CD4-positive, alpha-beta T cell treated with Interleukin-2 at 100 ng/mL for 4 hours (primary cell): Measurements from ENCODE around the gene HES3.
A peak's percentile ranks its signal among the peaks of the same experiment; 100 is the strongest.
"Not testable (repeated sequence)": the region's sequence is repeated elsewhere in the genome, so short reads cannot be mapped to it uniquely, and the experiment has no call there.

Experiments used
- DNase-seq: peaks from one replicate; pipeline ENCODE4 v3.0.0-alpha.2; 2020; ENCODE audit warnings: low spot score

Gene HES3

DNA sequence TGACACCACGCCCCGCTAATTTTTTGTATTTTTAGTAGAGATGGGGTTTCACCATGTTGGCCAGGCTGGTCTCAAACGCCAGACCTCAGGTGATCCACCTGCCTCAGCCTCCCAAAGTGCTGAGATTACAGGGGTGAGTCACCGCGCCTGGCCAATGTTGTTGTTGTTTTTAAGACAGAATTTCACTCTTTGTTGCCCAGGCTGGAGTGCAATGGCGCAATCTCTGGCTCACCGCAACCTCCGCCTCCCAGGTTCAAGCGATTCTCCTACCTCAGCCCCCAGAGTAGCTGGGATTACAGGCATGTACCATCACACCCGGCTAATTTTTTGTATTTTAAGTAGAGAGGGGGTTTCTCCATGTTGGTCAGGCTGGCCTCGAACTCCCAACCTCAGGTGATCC lies 24.3 kb upstream of the HES3 start:
- DNase-seq = not testable (repeated sequence)

DNA sequence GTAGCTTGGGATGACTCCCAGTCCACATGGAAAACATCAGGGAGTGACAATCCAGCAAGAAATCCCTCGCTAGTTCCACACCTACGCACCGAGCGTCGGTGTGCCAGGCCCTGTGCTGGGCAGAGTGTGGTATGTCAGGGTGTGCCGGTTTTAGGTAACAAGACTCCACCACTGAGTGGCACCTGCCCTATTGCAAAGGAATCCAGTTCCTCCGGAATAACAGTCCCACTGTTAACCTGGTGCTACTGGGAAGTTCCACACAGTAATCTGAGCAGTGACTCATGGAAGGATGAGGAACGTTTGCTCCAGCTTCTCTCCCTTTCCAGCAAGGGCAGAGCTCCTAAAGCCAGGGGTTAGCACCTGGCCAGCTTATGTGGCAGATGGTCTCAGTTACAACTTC lies 23.7 kb upstream of the HES3 start:
- no peak for DNase-seq

DNA sequence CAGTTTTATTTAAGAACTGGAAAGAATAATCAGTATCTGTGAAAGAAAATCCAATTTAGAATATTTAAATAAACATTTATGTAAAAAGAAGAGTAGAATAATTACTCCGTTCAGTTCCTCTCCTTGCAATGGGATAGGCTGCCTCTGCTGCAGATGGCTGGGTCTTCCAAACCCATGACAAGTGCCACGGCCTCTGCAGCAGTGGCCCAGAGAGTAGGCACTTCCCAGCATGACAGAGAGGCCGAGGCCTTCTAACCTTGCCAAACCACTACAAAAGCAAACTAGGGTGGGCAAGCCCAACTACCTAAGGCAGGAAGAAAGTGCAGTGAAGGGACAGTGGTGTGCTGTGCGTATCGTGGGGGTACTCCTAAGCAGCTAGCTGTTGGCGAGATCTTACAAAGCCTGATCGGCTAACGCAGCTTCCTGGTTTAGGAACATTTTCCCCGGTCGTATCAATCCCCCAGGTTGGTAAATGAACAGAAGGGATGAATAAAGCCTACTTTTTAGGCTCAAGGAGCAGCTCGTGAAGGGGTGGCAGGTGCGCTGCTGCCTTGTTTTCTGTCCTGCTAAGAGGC lies 22.7 kb upstream of the HES3 start:
- DNase-seq = no peak

- DNase-seq = no peak
Observed at GRCh38 chr1:6222636-6223035, 21.3 kb upstream of the HES3 start.

- DNase-seq = no peak
Observed at GRCh38 chr1:6223617-6224016, 20.4 kb upstream of the HES3 start.

GRCh38 chr1:6224718-6225117 lies 19.3 kb upstream of the HES3 start:
- DNase-seq = no peak

GRCh38 chr1:6225651-6226050 lies 18.3 kb upstream of the HES3 start:
- DNase-seq = no peak

- no peak for DNase-seq
Observed at GRCh38 chr1:6233376-6233775, 10.6 kb upstream of the HES3 start.

DNA sequence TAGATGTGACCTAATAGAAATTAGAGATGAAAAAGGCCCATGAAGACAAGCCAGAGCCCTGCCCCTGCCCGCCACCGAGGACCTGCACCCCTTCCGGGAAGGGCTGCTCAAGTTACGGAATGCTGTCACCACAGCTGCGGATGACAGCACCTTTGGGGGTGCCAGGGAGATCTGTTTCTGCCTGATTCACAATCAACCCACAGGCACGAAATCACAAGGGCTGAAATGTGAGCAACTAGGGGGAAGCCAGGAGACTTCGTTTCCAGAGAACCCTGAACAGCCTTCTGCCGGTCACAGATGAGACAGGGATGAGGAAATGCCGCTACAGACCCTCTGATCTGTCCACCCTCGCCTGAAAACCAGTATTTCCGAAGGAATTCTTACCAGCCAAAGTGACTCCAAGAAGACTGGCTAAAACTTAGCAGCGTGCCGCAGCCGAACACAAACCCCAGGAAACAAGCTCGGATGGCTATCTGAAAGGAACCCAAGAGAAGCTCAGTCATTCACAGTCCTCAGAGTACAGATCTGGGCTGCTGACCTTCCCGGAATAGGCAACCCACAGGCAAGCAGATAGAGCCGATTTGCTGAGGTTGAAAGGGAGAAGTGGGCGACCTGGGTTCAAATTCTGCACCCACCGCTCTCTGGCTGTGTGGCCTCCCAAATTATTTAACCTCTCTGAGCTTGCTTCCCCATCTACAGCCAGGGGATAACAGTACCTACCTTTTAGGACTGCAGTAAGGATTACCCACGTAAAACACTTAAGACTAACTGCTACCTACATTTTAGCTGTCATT lies 9.3 kb upstream of the HES3 start:
- DNase-seq = no peak

GRCh38 chr1:6235296-6235677 lies 8.7 kb upstream of the HES3 start:
- DNase-seq = peak; percentile 22

GRCh38 chr1:6237093-6237492 lies 6.9 kb upstream of the HES3 start:
- DNase-seq = no peak

DNA sequence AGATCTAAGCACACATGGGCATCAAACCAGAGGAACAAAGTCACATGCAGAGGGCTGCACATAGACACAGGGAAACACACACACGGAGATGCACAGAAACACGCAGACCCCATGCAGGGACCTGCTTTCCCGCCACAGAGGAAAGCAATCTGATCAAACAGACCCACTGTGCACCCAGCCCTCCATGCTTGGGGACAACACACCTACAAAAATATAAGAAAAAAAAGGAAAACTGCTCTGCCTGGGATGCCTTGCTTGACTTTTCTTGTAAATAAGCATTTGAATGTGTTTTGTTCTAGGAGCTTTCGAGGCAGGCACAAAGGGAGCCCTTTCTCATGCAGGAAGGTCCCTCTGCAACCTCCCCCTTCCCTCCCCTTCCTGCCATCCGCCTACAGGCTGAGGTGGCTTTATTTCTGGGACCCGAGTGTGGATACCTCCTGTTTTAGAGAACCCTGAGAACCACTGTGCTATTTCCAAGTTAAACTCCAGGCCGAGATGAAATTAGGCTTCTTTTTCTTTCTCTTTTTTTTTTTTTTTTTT lies 4.7 kb upstream of the HES3 start:
- no peak for DNase-seq

- no peak for DNase-seq
Observed at GRCh38 chr1:6239950-6240768, 3.8 kb upstream of the HES3 start.

- no peak for DNase-seq
Observed at GRCh38 chr1:6241107-6241886, 2.7 kb upstream of the HES3 start.

GRCh38 chr1:6241887-6242740 lies 1.9 kb upstream of the HES3 start:
- no peak for DNase-seq

GRCh38 chr1:6243053-6243834 lies 735 bp upstream of the HES3 start:
- no peak for DNase-seq

DNA sequence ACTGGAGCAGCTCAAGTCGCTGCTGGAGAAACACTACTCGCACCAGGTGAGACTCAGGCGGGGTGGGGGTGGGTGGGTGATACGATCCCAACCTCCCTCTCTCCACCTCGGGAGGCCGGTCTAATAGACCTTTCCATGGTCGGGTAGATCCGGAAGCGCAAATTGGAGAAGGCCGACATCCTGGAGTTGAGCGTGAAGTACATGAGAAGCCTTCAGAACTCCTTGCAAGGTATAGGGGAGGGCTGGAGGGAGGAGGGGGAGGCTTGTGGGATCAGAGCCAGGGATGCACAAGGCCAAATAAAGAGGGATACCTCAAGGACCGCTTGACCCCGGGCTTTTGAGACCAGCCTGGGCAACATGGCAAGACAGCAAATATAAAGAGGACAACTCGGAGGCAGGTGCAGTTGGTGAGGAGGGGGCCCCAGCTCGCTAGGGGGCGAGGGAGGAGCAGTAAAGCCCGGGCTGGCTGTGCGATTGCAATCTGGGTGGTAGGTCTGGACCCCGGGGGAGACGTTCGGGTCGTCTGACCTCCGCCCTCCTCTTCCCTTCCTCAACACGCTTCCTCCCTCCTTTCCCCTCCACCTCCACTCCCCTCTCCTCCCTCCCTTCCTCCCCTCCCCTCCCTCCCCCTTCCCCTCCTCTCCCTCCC lies 546 bp downstream of the HES3 start:
- no peak for DNase-seq

DNA sequence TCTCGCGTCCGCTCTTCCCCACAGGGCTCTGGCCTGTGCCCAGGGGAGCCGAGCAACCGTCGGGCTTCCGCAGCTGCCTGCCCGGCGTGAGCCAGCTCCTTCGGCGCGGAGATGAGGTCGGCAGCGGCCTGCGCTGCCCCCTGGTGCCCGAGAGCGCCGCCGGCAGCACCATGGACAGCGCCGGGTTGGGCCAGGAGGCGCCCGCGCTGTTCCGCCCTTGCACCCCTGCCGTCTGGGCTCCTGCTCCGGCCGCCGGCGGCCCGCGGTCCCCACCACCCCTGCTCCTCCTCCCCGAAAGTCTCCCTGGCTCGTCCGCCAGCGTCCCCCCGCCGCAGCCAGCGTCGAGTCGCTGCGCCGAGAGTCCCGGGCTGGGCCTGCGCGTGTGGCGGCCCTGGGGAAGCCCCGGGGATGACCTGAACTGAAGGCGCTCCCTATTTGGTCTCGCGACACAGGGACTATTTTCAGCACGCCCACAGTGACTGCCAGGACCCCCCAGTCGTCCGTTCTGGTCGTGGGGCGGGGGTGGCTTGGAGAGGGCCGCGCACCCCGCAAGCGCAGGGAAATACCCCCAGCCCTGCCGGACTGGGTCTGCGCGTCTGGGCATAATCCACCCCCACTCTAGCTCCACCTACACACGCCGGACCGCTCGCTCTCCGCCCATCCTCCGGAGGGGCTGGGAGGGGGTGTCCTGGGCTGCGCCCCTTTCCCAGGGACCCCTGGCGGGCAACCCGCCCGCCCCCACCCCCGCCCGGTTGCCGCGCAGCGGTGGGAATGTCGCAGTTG lies 1.3 kb downstream of the HES3 start:
- peak; percentile 81 for DNase-seq
